ENCODE data around the gene TNFAIP2.

DNA sequence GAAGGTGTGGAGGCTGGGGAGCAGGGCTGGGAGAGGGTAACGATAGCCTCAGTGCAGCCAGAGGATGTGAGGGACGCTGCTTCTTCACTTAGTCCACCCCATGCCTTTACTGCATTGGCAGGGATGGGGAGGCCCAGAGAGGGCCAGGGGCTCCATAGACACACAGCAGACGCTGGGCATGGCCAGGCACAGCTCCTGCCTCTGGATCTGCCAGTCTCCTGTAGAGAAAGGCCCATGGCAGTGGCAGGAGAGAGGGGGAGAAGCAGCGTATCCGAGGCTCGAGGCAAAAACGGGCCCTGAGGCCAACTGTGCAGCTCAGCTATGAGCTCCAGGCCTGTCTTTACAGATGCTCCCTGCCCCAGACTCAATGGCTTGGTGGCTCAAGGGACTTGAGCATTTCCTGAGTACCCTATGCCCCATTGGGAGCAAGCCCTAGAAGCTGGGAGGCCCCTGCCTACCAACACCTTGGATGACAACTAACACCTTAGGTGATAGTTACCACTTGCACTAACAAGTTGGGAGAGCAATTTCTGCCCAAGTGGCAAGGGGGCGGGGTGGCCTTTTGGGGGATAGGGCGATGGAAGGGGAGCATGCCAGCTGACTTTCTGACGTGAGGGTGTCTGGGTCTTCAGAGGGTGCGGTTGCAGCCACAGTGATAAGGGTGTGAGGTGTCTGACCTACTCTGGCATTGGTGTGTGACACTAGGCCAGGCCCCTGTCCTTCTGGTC, 44.2 kb upstream of the TNFAIP2 start:
- TF ChIP-seq POLR2A (IDR thresholded peaks at IDR 0.05) (no peak), EP300 (IDR thresholded peaks at IDR 0.05) (no peak), POLR2AphosphoS5 (IDR thresholded peaks at IDR 0.05) (no peak)
- TF ChIP-seq, protein P1, sequence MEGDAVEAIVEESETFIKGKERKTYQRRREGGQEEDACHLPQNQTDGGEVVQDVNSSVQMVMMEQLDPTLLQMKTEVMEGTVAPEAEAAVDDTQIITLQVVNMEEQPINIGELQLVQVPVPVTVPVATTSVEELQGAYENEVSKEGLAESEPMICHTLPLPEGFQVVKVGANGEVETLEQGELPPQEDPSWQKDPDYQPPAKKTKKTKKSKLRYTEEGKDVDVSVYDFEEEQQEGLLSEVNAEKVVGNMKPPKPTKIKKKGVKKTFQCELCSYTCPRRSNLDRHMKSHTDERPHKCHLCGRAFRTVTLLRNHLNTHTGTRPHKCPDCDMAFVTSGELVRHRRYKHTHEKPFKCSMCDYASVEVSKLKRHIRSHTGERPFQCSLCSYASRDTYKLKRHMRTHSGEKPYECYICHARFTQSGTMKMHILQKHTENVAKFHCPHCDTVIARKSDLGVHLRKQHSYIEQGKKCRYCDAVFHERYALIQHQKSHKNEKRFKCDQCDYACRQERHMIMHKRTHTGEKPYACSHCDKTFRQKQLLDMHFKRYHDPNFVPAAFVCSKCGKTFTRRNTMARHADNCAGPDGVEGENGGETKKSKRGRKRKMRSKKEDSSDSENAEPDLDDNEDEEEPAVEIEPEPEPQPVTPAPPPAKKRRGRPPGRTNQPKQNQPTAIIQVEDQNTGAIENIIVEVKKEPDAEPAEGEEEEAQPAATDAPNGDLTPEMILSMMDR (IDR thresholded peaks at IDR 0.05) = no peak
